MG63 (cell line): Measurements from ENCODE around the gene NLRC5. TPM values are rescaled to one million over a fixed set of nuclear protein-coding genes. Genes with fewer than 3 reads are reported as not detected.
"Not testable (repeated sequence)": the region's sequence is repeated elsewhere in the genome, so short reads cannot be mapped to it uniquely, and the experiment has no call there.

ENCODE experiments used
- DNase-seq: peaks from one replicate; pipeline ENCODE4 v3.0.0-alpha.2; 2020
- H3K27me3 ChIP-seq: fragments of 250-450 bp; sonication (Bioruptor Pico); 2 replicates; pipeline ENCODE4 v1.5.1; 2020; ENCODE audit warnings: mild to moderate bottlenecking, moderate library complexity
- H3K36me3 ChIP-seq: fragments of 250-450 bp; sonication (Bioruptor Pico); 2 replicates; pipeline ENCODE4 v1.5.1; 2020; ENCODE audit warnings: mild to moderate bottlenecking, moderate library complexity
- H3K4me3 ChIP-seq: fragments of 250-450 bp; sonication (Bioruptor Pico); 2 replicates; pipeline ENCODE4 v1.5.1; 2020; ENCODE audit warnings: mild to moderate bottlenecking, moderate library complexity
- H3K9me3 ChIP-seq: fragments of 250-450 bp; sonication (Bioruptor Pico); 2 replicates; pipeline ENCODE4 v1.5.1; 2020; ENCODE audit warnings: mild to moderate bottlenecking, moderate library complexity
- total RNA-seq: library from RNA; depleted of rRNA; stranded (reverse); fragments of >200 nt; shearing (Covaris generic); gene quantifications from 2 replicates; pipeline ENCODE4 v1.2.3, GENCODE V29; 2014; ENCODE audit warnings: low replicate concordance

The NLRC5 gene
- total RNA-seq, 1 experiment from 2014 or later: 11.7 TPM

DNA sequence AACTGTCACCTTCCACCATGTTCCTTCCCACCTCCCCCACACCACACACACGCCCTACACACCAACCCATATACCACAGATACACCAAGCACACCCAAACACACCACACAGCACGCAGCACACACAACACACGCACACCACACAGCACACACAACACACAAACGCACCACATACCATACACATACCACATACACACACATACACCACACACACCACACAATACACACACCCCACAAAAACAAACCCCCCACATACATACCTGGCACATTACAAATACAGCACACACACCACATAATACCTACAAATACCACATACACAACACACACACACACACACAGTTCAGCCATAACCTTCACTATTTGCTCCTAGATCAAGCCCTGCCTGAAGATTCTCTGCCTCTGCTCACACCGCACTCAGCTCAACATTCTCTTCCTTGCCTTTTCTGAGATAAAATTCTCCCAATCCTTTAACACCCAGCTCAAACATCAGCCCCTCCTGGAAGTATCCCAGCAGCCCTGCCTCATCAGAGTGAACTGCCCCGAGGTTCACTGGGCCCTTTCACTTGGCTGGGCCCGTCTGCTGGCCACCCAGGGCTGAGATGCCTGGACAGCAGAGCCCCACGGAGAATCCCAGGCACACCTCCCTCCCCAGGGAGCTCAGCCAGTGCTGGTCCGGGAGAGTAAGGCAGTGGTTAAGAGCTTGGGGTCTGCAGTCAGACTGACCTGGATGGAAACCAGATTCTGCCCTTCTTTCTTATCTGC lies 71.1 kb downstream of the NLRC5 start:
- Histone ChIP-seq H3K4me3 (no peak overlapping the region), H3K9me3 (no peaks in the 10 kb centered on the region), H3K27me3 (no peaks in the 10 kb centered on the region), H3K36me3 (no peaks in the 10 kb centered on the region; the same call in 1 of the 2 replicates)
- peak; percentile 44 for DNase-seq

DNA sequence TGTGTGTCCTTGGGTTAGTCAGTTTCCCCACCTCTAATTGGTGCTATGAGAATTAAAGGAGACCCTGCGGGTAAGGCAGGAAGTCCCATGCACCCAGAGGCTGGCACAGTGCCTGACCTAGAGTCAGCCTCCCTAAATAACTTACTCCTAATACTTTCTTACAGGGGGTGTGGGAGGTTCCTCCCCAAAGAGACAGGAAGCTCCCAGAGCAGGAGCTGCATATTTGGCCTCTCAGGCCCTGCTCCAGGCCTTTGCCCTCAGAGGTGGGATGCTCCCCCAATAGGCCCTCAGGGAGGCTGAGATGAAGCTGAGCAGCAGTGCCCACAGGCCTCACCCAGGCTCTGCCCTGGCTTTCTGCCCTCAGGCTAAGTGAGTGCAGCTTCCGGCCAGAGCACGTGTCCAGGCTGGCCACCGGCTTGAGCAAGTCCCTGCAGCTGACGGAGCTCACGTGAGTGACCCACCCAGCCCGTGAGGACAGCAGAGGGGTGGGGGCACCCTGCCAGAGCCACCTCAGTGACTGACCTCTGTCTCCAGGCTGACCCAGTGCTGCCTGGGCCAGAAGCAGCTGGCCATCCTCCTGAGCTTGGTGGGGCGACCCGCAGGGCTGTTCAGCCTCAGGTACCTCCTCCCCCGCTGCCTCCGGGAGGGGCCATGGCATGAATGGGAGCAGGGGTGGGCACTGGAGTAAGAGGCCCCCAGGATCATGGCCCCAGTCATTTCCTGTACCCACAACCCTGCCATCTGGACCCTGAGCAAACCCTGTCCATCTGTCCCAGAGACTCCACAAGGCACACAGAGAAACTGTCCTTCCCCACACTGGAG lies 71.9 kb downstream of the NLRC5 start:
- Histone ChIP-seq H3K4me3 (no peak overlapping the region), H3K27me3 (no peaks in the 10 kb centered on the region), H3K9me3 (no peaks in the 10 kb centered on the region), H3K36me3 (no peaks in the 10 kb centered on the region; the same call in 1 of the 2 replicates)
- DNase-seq: peak; percentile 87

DNA sequence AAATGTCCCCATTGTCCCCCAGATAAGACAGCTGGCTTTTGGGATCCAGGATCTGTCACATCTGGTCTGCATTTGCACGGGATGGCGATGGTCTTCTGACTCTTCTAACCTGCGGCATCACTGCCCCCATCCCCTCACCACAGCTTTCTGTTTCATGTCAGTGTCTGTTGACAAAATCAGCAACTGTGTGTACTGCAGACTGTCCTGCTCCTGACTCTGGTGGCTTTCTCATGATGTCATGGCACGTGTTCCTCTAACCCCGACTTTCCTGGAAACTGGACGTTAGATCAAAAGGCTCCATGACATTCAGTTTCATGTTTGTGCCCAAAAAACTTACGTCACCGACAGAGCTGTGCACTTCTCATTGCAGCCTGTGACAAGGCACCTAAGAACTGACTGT lies 73.0 kb downstream of the NLRC5 start:
- Histone ChIP-seq H3K4me3 (no peak overlapping the region), H3K9me3 (no peaks in the 10 kb centered on the region), H3K27me3 (no peaks in the 10 kb centered on the region), H3K36me3 (no peaks in the 10 kb centered on the region; the same call in 1 of the 2 replicates)
- DNase-seq: no peak

DNA sequence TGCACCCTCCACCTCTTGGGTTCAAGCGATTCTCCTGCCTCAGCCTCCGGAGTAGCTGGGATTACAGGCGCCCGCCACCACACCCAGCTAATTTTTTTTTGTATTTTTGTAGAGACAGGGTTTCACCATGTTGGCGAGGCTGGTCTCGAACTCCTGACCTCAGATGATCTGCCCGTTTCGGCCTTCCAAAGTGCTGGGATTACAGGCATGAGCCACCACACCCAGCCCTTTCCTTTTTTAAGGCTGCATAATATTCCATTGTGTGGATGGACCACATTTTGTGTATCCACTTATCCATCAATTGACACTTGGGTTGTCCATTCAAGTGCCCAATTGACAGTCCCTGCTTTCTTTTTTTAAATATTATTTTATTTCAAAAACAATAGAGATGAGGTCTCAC lies 73.8 kb downstream of the NLRC5 start:
- not testable (repeated sequence) for H3K9me3 ChIP-seq, H3K36me3 ChIP-seq, H3K4me3 ChIP-seq, H3K27me3 ChIP-seq, DNase-seq

DNA sequence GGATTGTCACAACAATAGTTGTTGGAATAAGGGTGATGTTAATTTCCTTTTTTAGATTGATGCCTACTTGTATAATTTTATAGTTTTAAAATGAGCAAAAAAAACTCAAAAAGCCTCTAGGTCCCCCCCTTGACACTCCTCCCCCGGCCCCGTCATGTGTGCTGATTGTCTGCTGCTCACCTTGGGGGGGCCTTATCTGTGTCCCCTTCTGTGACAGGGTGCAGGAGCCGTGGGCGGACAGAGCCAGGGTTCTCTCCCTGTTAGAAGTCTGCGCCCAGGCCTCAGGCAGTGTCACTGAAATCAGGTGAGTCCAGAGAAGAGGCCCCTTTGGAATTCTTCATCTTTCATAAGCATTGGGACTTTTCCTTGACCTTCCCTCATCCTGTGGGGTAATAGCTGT lies 75.6 kb downstream of the NLRC5 start:
- H3K9me3 ChIP-seq: no peaks in the 10 kb centered on the region
- no peaks in the 10 kb centered on the region for H3K27me3 ChIP-seq
- no peak for DNase-seq
- H3K4me3 ChIP-seq: no peak overlapping the region
- H3K36me3 ChIP-seq: no peaks in the 10 kb centered on the region; the same call in 1 of the 2 replicates

DNA sequence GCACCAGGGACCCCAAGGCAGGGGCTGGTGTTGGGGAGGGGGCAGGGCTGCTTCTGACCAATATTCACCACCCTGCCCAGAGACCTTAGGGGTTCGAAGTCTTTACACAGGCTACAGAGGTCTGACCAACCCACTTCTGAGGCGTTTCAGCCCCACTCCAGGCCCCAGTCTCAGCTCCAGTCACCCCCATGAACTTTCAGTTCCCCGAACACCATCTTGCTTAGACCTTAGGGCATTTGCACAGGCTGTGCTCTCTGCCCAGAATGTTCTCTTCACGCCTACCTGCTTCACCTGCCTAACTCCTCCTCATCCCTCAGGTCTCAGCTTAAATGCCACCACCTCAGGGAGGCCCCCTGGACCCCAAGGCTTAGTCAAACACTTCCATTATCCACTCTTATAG lies 77.3 kb downstream of the NLRC5 start:
- no peak for DNase-seq
- Histone ChIP-seq H3K36me3 (no peaks in the 10 kb centered on the region; the same call in 1 of the 2 replicates), H3K4me3 (no peak overlapping the region), H3K9me3 (no peaks in the 10 kb centered on the region), H3K27me3 (no peaks in the 10 kb centered on the region)

DNA sequence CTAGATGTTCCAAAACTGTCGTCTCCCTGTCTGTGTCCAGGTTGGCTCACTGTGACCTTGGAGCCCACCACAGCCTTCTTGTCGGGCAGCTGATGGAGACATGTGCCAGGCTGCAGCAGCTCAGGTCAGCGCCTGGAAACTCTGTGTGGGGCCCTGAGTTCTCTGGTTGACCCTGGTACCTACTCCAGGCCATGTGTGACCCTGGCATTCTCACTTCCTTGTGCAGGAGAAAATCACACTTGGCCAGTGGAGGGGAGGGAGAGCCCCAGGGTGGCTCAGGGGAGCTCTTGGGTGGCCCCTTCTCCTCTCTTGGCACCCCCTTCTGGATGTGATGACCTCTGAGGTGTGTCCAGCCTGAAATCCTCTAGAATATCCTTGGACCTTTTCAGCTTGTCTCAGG lies 78.0 kb downstream of the NLRC5 start:
- H3K4me3 ChIP-seq: no peak overlapping the region
- no peaks in the 10 kb centered on the region for H3K9me3 ChIP-seq
- no peak for DNase-seq
- H3K36me3 ChIP-seq: no peaks in the 10 kb centered on the region; the same call in 1 of the 2 replicates
- H3K27me3 ChIP-seq: no peaks in the 10 kb centered on the region

DNA sequence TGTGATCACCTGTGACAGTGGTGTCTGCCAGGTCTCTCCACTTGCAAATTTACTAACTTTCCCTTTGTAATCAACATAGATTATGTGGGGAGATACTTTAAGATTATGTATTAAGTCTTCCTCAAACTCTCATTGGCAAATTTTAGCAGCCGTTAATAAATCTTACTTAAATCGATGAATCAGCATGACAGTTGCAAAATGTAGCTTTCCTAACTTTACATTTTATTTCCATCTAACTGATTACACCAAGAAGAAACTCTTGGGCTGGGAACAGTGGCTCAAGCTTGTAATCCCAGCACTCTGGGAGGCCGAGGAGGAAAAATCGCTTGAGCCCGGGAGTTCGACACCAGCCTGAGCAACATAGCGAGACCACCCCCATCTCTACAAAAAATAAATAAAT lies 79.7 kb downstream of the NLRC5 start:
- Histone ChIP-seq H3K27me3 (no peaks in the 10 kb centered on the region), H3K9me3 (no peaks in the 10 kb centered on the region), H3K4me3 (no peak overlapping the region), H3K36me3 (no peaks in the 10 kb centered on the region; the same call in 1 of the 2 replicates)
- no peak for DNase-seq

DNA sequence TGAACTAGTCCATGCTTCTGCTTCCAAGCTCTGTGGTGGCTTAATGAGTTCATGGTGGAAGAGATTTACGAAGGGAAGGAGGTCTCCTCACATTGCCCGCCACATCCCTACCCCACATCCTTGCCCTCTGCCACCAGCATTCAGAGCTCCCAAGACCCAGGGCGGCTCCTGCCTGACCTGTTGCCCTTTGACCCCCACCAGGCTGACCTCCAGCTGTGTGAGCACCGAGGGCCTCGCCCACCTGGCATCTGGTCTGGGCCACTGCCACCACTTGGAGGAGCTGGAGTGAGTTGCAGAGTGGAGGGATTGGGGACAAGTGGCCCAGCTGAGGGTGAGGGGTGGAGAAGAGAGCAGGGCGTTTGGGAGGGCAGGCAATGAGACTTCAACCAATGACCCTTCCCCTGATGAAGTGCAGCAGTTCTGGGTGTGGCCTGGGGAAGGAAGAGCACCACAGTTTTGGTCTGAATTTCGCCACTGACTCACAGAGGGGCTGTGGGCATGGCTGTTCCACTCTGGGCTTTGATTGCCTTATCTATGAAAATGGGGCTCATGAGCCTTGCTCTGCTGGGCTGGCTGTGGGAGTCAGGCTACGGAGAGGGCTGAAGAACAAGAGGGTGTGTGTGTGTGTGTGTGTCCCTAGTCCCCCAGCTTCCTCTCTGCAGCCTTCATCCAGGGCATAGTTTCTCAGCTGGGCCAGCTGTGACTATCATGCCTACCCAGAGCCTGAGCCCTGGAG lies 80.4 kb downstream of the NLRC5 start:
- DNase-seq: no peak
- Histone ChIP-seq H3K4me3 (no peak overlapping the region), H3K9me3 (no peaks in the 10 kb centered on the region), H3K36me3 (no peaks in the 10 kb centered on the region; the same call in 1 of the 2 replicates), H3K27me3 (no peaks in the 10 kb centered on the region)

DNA sequence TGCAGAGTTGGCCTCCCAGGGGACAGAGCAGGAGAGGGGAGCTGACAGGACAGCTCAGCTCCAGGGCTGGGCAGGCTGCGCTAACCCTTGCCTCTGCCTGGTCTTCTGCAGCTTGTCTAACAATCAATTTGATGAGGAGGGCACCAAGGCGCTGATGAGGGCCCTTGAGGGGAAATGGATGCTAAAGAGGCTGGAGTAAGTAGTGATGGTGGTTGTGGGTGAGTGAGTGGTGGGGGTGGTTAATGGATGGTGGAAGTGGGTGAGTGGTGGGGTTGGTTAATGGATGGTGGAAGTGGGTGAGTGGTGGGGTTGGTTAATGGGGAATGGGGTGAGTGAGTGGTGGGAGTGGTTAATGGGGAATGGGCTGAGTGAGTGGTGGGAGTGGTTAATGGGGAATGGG lies 81.1 kb downstream of the NLRC5 start:
- H3K36me3 ChIP-seq: no peaks in the 10 kb centered on the region; the same call in 1 of the 2 replicates
- no peaks in the 10 kb centered on the region for H3K9me3 ChIP-seq
- H3K27me3 ChIP-seq: no peaks in the 10 kb centered on the region
- no peak overlapping the region for H3K4me3 ChIP-seq
- DNase-seq: no peak

DNA sequence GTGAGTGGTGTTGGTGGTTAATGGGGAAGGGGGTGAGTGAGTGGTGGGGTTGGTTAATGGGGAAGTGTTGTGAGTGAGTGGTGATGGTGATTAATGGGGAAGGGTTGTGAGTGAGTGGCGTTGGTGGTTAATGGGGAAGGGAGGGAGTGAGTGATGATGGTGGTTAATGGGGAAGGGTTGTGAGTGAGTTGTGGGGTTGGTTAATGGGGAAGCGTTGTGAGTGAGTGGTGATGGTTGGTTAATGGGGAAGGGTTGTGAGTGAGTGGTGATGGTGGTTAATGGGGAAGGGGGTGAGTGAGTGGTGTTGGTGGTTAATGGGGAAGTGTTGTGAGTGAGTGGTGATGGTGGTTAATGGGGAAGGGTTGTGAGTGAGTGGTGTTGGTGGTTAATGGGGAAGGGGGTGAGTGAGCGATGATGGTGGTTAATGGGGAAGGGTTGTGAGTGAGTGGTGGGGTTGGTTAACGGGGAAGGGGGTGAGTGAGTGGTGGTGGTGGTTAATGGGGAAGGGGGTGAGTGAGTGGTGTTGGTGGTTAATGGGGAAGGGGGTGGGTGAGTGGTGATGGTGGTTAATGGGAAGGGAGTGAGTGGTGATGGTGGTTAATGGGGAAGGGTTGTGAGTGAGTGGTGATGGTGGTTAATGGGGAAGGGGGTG lies 81.8 kb downstream of the NLRC5 start:
- H3K4me3 ChIP-seq, DNase-seq, H3K9me3 ChIP-seq, H3K27me3 ChIP-seq, H3K36me3 ChIP-seq: not testable (repeated sequence)

DNA sequence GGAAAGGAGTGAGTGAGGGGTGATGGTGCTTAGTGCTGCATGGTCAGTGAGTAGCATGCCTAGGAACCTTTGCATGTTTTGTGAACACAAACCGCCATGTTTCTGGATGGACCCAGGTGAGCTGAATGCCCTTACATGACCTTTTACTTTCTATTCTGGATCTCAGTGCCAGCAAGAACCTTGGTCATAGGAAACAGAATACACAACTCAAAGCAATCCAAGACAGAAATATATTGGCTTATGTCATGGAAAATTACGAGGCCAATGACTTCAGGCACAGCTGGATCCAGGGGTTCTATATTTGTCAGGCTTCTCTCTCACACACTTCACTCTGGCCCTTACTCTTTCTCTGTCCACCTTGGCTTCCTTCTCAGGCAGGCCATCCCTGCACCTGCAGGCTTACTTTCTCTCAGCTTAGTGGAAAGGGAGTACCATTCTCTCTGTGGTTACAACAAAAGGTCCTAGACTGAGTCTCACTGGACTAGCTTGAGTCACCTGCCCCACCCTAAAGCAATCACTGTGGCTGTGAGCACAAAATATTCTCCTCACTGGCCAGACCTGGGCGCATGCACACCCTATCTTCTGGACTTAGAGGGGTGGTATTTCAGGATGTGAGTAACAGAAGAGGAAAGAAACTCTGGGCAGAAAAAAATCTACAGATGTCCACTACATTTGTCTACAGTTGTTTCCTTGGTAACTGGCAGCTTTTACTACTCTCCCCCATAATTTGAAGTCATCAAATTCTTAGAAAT lies 82.7 kb downstream of the NLRC5 start:
- Histone ChIP-seq H3K4me3 (no peak overlapping the region), H3K9me3 (no peaks in the 10 kb centered on the region), H3K27me3 (no peaks in the 10 kb centered on the region), H3K36me3 (no peaks in the 10 kb centered on the region; the same call in 1 of the 2 replicates)
- DNase-seq: peak; percentile 79

DNA sequence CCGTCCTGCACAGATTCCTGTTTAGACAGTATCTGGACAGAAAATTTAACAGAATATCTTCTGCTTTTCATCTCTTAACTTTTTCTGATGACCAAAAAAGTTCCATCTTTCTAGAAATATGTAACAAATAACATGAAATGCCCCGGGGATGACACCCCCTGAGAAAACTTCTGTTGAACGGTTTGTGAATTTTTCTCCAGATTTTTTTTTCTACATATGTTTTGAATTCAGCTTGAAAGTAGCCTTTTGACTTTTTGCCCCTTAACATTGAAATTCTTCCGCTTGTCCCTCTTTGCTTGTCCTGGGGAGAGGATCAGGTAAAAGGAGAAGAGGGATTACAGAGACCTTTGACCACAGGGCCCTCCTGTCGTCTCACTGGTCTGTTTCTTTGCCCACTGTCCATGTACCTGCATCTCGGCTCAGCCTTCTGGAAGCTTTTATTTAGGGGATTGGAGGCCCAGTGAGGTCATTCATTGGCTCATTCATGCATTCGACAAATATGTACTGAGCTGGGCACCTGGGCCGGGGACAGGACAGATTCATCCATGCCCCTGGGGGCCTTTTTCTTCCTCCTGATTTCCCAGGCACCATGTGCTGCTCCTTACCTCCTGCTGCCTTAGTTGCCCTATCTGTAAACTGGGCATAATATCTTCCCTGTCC lies 83.4 kb downstream of the NLRC5 start:
- H3K27me3 ChIP-seq: no peaks in the 10 kb centered on the region
- H3K4me3 ChIP-seq: no peak overlapping the region
- no peak for DNase-seq
- H3K36me3 ChIP-seq: no peaks in the 10 kb centered on the region; the same call in 1 of the 2 replicates
- H3K9me3 ChIP-seq: no peaks in the 10 kb centered on the region

DNA sequence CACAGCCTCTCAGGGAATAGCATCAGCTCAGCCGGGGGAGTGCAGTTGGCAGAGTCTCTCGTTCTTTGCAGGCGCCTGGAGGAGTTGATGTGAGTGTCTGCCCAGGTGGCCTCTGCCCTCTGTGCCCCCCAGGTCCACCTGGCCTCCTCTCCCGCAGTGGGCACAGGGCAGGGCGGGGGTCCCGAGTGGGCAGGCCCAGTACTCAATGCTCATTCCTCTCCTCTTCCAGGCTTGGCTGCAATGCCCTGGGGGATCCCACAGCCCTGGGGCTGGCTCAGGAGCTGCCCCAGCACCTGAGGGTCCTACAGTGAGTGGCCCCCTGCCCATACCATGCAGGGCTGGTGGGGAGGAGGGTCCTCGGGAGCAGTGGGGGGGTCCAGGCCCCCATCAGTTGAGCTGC lies 88.4 kb downstream of the NLRC5 start:
- Histone ChIP-seq H3K4me3 (no peak overlapping the region), H3K9me3 (no peaks in the 10 kb centered on the region), H3K36me3 (no peaks in the 10 kb centered on the region; the same call in 1 of the 2 replicates), H3K27me3 (no peaks in the 10 kb centered on the region)
- DNase-seq: no peak

DNA sequence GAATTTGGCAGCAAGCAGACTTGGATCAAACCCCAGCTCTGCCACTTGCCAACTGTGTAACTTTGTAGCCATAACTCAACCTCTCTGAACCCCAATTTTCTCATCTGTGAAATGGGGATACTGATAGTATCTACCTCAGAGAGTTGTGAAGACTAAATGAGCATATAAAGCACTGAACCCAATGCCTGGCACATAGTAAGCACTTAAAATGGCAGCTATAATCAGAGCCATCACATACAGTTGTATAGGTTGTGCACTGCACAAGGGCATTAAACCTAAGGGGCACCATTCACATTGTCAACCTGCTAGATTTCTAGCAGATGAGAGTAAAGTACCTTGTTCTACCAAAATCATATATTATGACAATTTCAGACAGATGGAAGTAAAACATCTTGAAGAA lies 92.4 kb downstream of the NLRC5 start:
- no peaks in the 10 kb centered on the region for H3K27me3 ChIP-seq
- DNase-seq: no peak
- no peak overlapping the region for H3K4me3 ChIP-seq
- no peaks in the 10 kb centered on the region; the same call in 1 of the 2 replicates for H3K36me3 ChIP-seq
- no peaks in the 10 kb centered on the region for H3K9me3 ChIP-seq
